ENCODE results near the gene HSD17B10.

DNA sequence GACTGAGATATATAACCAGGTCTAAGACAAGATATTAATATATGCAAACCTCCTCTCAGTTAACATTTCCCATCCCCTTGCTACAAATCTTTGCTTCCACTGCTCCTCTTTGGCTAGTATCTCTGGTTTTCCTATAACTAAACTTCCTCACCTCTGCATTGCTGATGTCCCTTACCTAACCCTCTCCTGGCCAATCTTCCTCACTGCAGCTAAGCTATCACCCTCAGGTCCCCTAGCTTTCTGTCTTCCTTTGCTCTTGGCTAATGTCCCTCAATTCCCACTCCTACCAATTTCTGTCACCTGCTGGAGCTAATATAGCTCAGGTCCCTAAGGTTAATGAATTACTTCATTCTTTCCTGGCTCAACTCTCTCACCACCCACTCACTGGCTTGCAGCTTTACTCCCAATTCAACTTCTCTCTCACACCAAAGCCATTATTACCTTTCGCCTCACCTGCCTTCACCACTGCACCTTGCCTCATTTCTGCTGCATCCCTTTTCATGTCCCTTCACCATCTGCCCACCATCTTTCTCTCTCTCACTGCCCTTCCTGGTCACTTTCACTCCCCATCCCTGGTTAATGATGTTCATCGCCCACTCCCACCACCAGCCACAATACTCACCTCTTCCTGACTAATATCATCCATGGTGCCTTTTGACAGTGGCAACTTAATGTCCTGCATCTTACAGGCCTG lies 38.4 kb downstream of the HSD17B10 start:
- TF ChIP-seq, protein P1, sequence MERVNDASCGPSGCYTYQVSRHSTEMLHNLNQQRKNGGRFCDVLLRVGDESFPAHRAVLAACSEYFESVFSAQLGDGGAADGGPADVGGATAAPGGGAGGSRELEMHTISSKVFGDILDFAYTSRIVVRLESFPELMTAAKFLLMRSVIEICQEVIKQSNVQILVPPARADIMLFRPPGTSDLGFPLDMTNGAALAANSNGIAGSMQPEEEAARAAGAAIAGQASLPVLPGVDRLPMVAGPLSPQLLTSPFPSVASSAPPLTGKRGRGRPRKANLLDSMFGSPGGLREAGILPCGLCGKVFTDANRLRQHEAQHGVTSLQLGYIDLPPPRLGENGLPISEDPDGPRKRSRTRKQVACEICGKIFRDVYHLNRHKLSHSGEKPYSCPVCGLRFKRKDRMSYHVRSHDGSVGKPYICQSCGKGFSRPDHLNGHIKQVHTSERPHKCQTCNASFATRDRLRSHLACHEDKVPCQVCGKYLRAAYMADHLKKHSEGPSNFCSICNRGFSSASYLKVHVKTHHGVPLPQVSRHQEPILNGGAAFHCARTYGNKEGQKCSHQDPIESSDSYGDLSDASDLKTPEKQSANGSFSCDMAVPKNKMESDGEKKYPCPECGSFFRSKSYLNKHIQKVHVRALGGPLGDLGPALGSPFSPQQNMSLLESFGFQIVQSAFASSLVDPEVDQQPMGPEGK (CRISPR knock-in tag; IDR thresholded peaks at IDR 0.05; ENCODE audit: borderline replicate concordance): no peak
- TF ChIP-seq, protein P2, sequence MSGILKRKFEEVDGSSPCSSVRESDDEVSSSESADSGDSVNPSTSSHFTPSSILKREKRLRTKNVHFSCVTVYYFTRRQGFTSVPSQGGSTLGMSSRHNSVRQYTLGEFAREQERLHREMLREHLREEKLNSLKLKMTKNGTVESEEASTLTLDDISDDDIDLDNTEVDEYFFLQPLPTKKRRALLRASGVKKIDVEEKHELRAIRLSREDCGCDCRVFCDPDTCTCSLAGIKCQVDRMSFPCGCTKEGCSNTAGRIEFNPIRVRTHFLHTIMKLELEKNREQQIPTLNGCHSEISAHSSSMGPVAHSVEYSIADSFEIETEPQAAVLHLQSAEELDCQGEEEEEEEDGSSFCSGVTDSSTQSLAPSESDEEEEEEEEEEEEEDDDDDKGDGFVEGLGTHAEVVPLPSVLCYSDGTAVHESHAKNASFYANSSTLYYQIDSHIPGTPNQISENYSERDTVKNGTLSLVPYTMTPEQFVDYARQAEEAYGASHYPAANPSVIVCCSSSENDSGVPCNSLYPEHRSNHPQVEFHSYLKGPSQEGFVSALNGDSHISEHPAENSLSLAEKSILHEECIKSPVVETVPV (CRISPR knock-in tag; IDR thresholded peaks at IDR 0.05): no peak
- TF ChIP-seq ZFP30 (CRISPR knock-in tag; IDR thresholded peaks at IDR 0.05): no peak
- no peak for TF ChIP-seq ZNF565 (CRISPR knock-in tag; conservative IDR thresholded peaks at IDR 0.05; ENCODE audit: low read depth)
